HG03196 (cell line): ENCODE data around the gene PWWP2A.
"Not testable (repeated sequence)": the region's sequence is repeated elsewhere in the genome, so short reads cannot be mapped to it uniquely, and the experiment has no call there.

Experiments used
- ATAC-seq: cut with Tn5 transposase; IDR thresholded peaks from one replicate; pipeline ENCODE4 v1.9.1; 2021; ENCODE audit not compliant: unreplicated experiment

Gene PWWP2A

GRCh38 chr5:160081495-160081894 is 37.8 kb downstream of the PWWP2A start:
- no peak for ATAC-seq

- ATAC-seq: no peak
Measured at GRCh38 chr5:160079753-160080152, 39.5 kb downstream of the PWWP2A start.

GRCh38 chr5:160076997-160077396 is 42.3 kb downstream of the PWWP2A start:
- ATAC-seq: no peak

GRCh38 chr5:160075073-160075472 is 44.2 kb downstream of the PWWP2A start:
- no peak for ATAC-seq

- ATAC-seq: no peak
Measured at GRCh38 chr5:160071916-160072315, 47.3 kb downstream of the PWWP2A start.

- no peak for ATAC-seq
Measured at GRCh38 chr5:160071516-160071915, 47.7 kb downstream of the PWWP2A start.

- not testable (repeated sequence) for ATAC-seq
Measured at GRCh38 chr5:160069120-160069519, 50.1 kb downstream of the PWWP2A start.

- no peak for ATAC-seq
Measured at GRCh38 chr5:160064995-160065614, 54.1 kb downstream of the PWWP2A start.

- ATAC-seq: no peak
Measured at GRCh38 chr5:160064417-160064810, 54.8 kb downstream of the PWWP2A start.

GRCh38 chr5:160061770-160062169 is 57.5 kb downstream of the PWWP2A start:
- ATAC-seq: no peak

GRCh38 chr5:160060001-160060400 is 59.2 kb downstream of the PWWP2A start:
- no peak for ATAC-seq

- no peak for ATAC-seq
Measured at GRCh38 chr5:160057256-160057655, 62.0 kb downstream of the PWWP2A start.

- no peak for ATAC-seq
Measured at GRCh38 chr5:160054831-160055230, 64.4 kb downstream of the PWWP2A start.

GRCh38 chr5:160054047-160054446 is 65.2 kb downstream of the PWWP2A start:
- ATAC-seq: no peak

- no peak for ATAC-seq
Measured at GRCh38 chr5:160049099-160049498, 70.2 kb downstream of the PWWP2A start.

GRCh38 chr5:160048131-160048530 is 71.1 kb downstream of the PWWP2A start:
- ATAC-seq: no peak

GRCh38 chr5:160047423-160047822 is 71.8 kb downstream of the PWWP2A start:
- no peak for ATAC-seq

- no peak for ATAC-seq
Measured at GRCh38 chr5:160044967-160045366, 74.3 kb downstream of the PWWP2A start.

GRCh38 chr5:160044391-160044804 is 74.9 kb downstream of the PWWP2A start:
- no peak for ATAC-seq

- no peak for ATAC-seq
Measured at GRCh38 chr5:160042671-160043070, 76.6 kb downstream of the PWWP2A start.
